RWPE2 (cell line): Measurements from ENCODE around the gene NOP16.
A peak's percentile ranks its signal among the peaks of the same experiment; 100 is the strongest.

ENCODE experiments used
- ATAC-seq: fragments of 200-7000 bp; cut with Tn5 transposase; 3 replicates; pipeline ENCODE4 v1.9.1; 2021; ENCODE audit warnings: low read depth
- DNase-seq: peaks from one replicate; pipeline ENCODE4 v3.0.0-alpha.2; 2020; ENCODE audit warnings: low spot score
- H3K27ac ChIP-seq: fragments of 450-650 bp; 2 replicates; pipeline ENCODE4 v1.5.1; 2017; ENCODE audit warnings: mild to moderate bottlenecking; ENCODE audit not compliant: poor library complexity, severe bottlenecking
- H3K27me3 ChIP-seq: fragments of 250-450 bp; sonication (Bioruptor Pico); 2 replicates; pipeline ENCODE4 v1.5.1; 2021; ENCODE audit warnings: mild to moderate bottlenecking, moderate library complexity; ENCODE audit not compliant: insufficient read depth, poor library complexity, severe bottlenecking
- H3K36me3 ChIP-seq: fragments of 250-450 bp; sonication (Bioruptor Pico); 2 replicates; pipeline ENCODE4 v1.5.1; 2020; ENCODE audit warnings: low read depth, mild to moderate bottlenecking, moderate library complexity
- H3K4me1 ChIP-seq: fragments of 250-450 bp; sonication (Bioruptor Pico); 2 replicates; pipeline ENCODE4 v1.5.1; 2021; ENCODE audit warnings: mild to moderate bottlenecking, moderate library complexity; ENCODE audit not compliant: insufficient read depth, poor library complexity, severe bottlenecking
- H3K4me3 ChIP-seq: fragments of 250-450 bp; sonication (Bioruptor Pico); 2 replicates; pipeline ENCODE4 v1.5.1; 2021; ENCODE audit warnings: mild to moderate bottlenecking, moderate library complexity; ENCODE audit not compliant: severe bottlenecking
- H3K9me3 ChIP-seq: fragments of 250-450 bp; sonication (Bioruptor Pico); 2 replicates; pipeline ENCODE4 v1.5.1; 2021; ENCODE audit warnings: mild to moderate bottlenecking, moderate library complexity; ENCODE audit not compliant: severe bottlenecking
- CTCF ChIP-seq: fragments of 450-650 bp; IDR thresholded peaks from one replicate; pipeline ENCODE4 v1.5.1; 2017; ENCODE audit warnings: mild to moderate bottlenecking, moderate library complexity; ENCODE audit not compliant: poor library complexity, severe bottlenecking

Gene NOP16

GRCh38 chr5:176407456-176408251 lies 19.3 kb upstream of the NOP16 start:
- Histone ChIP-seq H3K9me3 (no peaks in the 10 kb centered on the region), H3K36me3 (peaks cover 71% of the 10 kb centered on the region), H3K4me3 (no peak overlapping the region), H3K4me1 (peaks cover 32% of the 10 kb centered on the region), H3K27ac (no peak overlapping the region), H3K27me3 (no peaks in the 10 kb centered on the region)
- DNase-seq (no peak), ATAC-seq (no peak)
- TF ChIP-seq CTCF: no peak

DNA sequence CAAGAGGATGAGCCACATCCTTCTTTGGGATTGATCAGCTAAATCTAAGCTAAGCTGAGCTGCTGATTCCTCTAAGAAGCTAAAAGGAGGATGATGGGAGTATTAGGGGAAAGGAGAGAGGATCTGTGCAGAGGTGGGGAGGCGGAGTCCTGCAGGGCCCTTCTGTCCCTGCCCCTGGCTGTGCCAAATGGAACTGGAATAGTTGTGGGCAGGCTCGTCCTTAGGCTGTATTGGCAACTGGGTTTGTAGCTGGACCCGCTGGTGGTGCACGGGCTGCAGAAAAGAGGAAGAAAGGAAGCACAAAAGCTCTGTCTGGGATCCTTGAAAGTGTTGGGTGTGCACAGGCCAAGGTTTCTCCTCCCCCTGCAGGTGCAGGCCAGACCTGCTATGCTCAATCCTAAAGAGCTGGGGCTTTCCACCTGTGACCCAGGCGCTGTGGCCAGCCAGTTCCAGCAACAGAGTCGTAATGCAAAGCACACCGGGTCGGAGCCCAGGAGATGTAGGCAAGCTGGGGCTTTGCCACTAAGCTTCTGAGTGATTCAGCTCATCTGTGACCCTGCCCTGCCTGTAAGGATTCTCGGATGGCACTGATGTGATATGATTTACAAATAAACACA lies 18.1 kb upstream of the NOP16 start:
- Histone ChIP-seq H3K27ac (no peak overlapping the region), H3K4me1 (peaks cover 25% of the 10 kb centered on the region), H3K36me3 (peaks cover 74% of the 10 kb centered on the region), H3K9me3 (no peaks in the 10 kb centered on the region), H3K27me3 (no peaks in the 10 kb centered on the region), H3K4me3 (no peak overlapping the region)
- no peak for ATAC-seq
- TF ChIP-seq CTCF: no peak
- no peak for DNase-seq

GRCh38 chr5:176405656-176406435 lies 17.4 kb upstream of the NOP16 start:
- DNase-seq: no peak
- H3K9me3 ChIP-seq: no peaks in the 10 kb centered on the region

GRCh38 chr5:176401281-176402205 lies 13.1 kb upstream of the NOP16 start:
- ATAC-seq: peak; percentile 9; the same call in 2 of the 3 replicates
- Histone ChIP-seq H3K27ac (peak overlapping the region; percentile 75), H3K4me1 (peaks cover 29% of the 10 kb centered on the region), H3K27me3 (no peaks in the 10 kb centered on the region), H3K4me3 (no peak overlapping the region), H3K36me3 (peaks cover 64% of the 10 kb centered on the region), H3K9me3 (no peaks in the 10 kb centered on the region)
- no peak for DNase-seq
- no peak for TF ChIP-seq CTCF

More at GRCh38 chr5:176405656-176406435, 17.4 kb upstream of the NOP16 start:
- no peak for ATAC-seq
- peak; percentile 20 for TF ChIP-seq CTCF
- H3K4me3 ChIP-seq: no peak overlapping the region
- H3K27ac ChIP-seq: no peak overlapping the region
- no peaks in the 10 kb centered on the region for H3K27me3 ChIP-seq
- peaks cover 25% of the 10 kb centered on the region for H3K4me1 ChIP-seq
- H3K36me3 ChIP-seq: peaks cover 74% of the 10 kb centered on the region
